Measurements from ENCODE around the gene PIGK.

DNA sequence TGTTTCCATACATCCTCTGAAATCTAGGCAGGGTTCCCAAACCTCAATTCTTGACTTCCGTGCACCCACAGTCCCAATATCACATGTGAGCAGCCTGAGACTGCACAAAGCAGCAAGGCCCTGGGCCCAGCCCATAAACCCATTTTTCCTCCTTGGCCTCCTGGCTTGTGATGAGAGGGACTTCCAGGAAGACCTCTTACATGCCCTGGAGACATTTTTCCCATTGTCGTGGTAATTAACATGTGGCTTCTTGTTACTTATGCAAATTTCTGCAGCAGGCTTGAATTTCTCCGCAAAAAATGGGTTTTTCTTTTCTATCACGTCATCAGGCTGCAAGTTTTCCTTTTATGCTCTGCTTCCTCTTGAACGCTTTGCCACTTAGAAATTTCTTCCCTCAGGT lies 3.3 kb upstream of the PIGK start:
- TF ChIP-seq, protein P1, sequence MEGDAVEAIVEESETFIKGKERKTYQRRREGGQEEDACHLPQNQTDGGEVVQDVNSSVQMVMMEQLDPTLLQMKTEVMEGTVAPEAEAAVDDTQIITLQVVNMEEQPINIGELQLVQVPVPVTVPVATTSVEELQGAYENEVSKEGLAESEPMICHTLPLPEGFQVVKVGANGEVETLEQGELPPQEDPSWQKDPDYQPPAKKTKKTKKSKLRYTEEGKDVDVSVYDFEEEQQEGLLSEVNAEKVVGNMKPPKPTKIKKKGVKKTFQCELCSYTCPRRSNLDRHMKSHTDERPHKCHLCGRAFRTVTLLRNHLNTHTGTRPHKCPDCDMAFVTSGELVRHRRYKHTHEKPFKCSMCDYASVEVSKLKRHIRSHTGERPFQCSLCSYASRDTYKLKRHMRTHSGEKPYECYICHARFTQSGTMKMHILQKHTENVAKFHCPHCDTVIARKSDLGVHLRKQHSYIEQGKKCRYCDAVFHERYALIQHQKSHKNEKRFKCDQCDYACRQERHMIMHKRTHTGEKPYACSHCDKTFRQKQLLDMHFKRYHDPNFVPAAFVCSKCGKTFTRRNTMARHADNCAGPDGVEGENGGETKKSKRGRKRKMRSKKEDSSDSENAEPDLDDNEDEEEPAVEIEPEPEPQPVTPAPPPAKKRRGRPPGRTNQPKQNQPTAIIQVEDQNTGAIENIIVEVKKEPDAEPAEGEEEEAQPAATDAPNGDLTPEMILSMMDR (optimal IDR thresholded peaks at IDR 0.05 in 1 of 3, IDR thresholded peaks at IDR 0.05 in 1 of 3, conservative IDR thresholded peaks at IDR 0.05 in 1 of 3; ENCODE audit: extremely low read depth in 1 of 3, insufficient read depth in 2 of 3, low read length in 3 of 3), result no peak
- no peak for TF ChIP-seq EZH2 (IDR thresholded peaks at IDR 0.05; ENCODE audit: low read length)

Measured in keratinocyte (primary cell).